HepG2 (cell line): ENCODE measurements around the gene NOL12. TPM values are rescaled to one million over a fixed set of nuclear protein-coding genes. Genes with fewer than 3 reads are reported as not detected.
A peak's percentile ranks its signal among the peaks of the same experiment; 100 is the strongest.

ENCODE experiments used
- AGO2 ChIP-seq: fragments of 200-400 bp; formaldehyde crosslinking; optimal IDR thresholded peaks from 2 replicates; pipeline ENCODE3; 2017; ENCODE audit warnings: mild to moderate bottlenecking, low read depth, low read length, moderate library complexity
- ARHGAP35 ChIP-seq: sonication (generic); formaldehyde crosslinking; IDR thresholded peaks from 2 replicates; pipeline ENCODE4 v1.9.0; 2022; ENCODE audit warnings: mild to moderate bottlenecking, inconsistent platforms, moderate library complexity, missing genetic modification reagents, borderline replicate concordance
- HNRNPUL1 ChIP-seq: fragments of 200-400 bp; formaldehyde crosslinking; IDR thresholded peaks from 2 replicates; pipeline ENCODE4 v1.6.1; 2017; ENCODE audit warnings: low read depth, mild to moderate bottlenecking, low read length, moderate library complexity
- KDM5A ChIP-seq: fragments of 200-600 bp; sonication (generic); IDR thresholded peaks from 2 replicates; pipeline ENCODE4 v1.7.0; 2018; ENCODE audit warnings: antibody characterized with exemption, mild to moderate bottlenecking, low read length, borderline replicate concordance
- KLF11 ChIP-seq: IDR thresholded peaks from 2 replicates; pipeline ENCODE4 v1.6.1; 2016; ENCODE audit warnings: missing compliant biosample characterization
- MYPOP ChIP-seq: sonication (generic); formaldehyde crosslinking; IDR thresholded peaks from 2 replicates; pipeline ENCODE4 v1.8.1; 2023; ENCODE audit warnings: mild to moderate bottlenecking, moderate library complexity, missing genetic modification reagents
- PAX8 ChIP-seq: sonication (generic); formaldehyde crosslinking; IDR thresholded peaks from 2 replicates; pipeline ENCODE4 v1.8.0; 2022; ENCODE audit warnings: mild to moderate bottlenecking, missing genetic modification reagents, borderline replicate concordance
- SP2 ChIP-seq: sonication (generic); formaldehyde crosslinking; IDR thresholded peaks from 2 replicates; pipeline ENCODE4 v1.5.1; 2020; ENCODE audit warnings: mild to moderate bottlenecking, missing genetic modification reagents
- ZFP90 ChIP-seq: sonication (generic); formaldehyde crosslinking; IDR thresholded peaks from 2 replicates; pipeline ENCODE4 v1.8.0; 2022; ENCODE audit warnings: missing genetic modification reagents, mild to moderate bottlenecking, inconsistent platforms, borderline replicate concordance
- ZFX ChIP-seq: sonication (generic); formaldehyde crosslinking; IDR thresholded peaks from 2 replicates; pipeline ENCODE4 v1.4.0; 2020; ENCODE audit warnings: mild to moderate bottlenecking, low read depth, missing genetic modification reagents, moderate library complexity
- ZNF331 ChIP-seq: sonication (generic); formaldehyde crosslinking; IDR thresholded peaks from 2 replicates; pipeline ENCODE4 v1.4.0; 2020; ENCODE audit warnings: missing genetic modification reagents
- ZNF354B ChIP-seq: sonication (generic); formaldehyde crosslinking; IDR thresholded peaks from 2 replicates; pipeline ENCODE4 v1.8.0; 2022; ENCODE audit warnings: mild to moderate bottlenecking, missing genetic modification reagents
- ZNF496 ChIP-seq: sonication (generic); formaldehyde crosslinking; IDR thresholded peaks from 2 replicates; pipeline ENCODE4 v1.8.1; 2023; ENCODE audit warnings: mild to moderate bottlenecking, moderate library complexity, missing genetic modification reagents; ENCODE audit not compliant: insufficient replicate concordance
- ZNF556 ChIP-seq: sonication (generic); formaldehyde crosslinking; IDR thresholded peaks from 2 replicates; pipeline ENCODE4 v1.4.0; 2020; ENCODE audit warnings: mild to moderate bottlenecking, missing genetic modification reagents, borderline replicate concordance
- ZNF562 ChIP-seq: sonication (generic); formaldehyde crosslinking; IDR thresholded peaks from 2 replicates; pipeline ENCODE4 v1.8.0; 2022; ENCODE audit warnings: missing genetic modification reagents, borderline replicate concordance
- ZNF563 ChIP-seq: sonication (generic); formaldehyde crosslinking; IDR thresholded peaks from 2 replicates; pipeline ENCODE4 v1.8.0; 2022; ENCODE audit warnings: mild to moderate bottlenecking, moderate library complexity, missing genetic modification reagents
- ZNF678 ChIP-seq: sonication (generic); formaldehyde crosslinking; IDR thresholded peaks from 2 replicates; pipeline ENCODE4 v1.4.0; 2020; ENCODE audit warnings: mild to moderate bottlenecking, missing genetic modification reagents
- ZNF788 ChIP-seq: sonication (generic); formaldehyde crosslinking; IDR thresholded peaks from 2 replicates; pipeline ENCODE4 v1.5.0; 2020; ENCODE audit warnings: mild to moderate bottlenecking, missing genetic modification reagents, borderline replicate concordance
- polyA plus RNA-seq, 8 experiments: library from polyadenylated mRNA; depleted of rRNA in 3 of 8; stranded (reverse) in 7 of 8; unstranded in 1 of 8; fragments of >200 nt; fragmentation: Illumina TruSeq in 4 of 8; extraction: Trizol in 4 of 8; gene quantifications; 2 replicates each; pipeline versions ENCODE4 v1.2.1 to v1.2.3, GENCODE V29; 2011 to 2016; ENCODE audit warnings: low read depth in 4 of 8, missing spikeins in 1 of 8, mixed read lengths in 1 of 8; ENCODE audit not compliant: insufficient read depth in 1 of 8
- total RNA-seq, 5 experiments: library from RNA; depleted of rRNA; stranded (reverse); fragments of >200 nt; fragmentation: Illumina TruSeq; extraction: Trizol; gene quantifications; 2 replicates each; pipeline ENCODE4 v1.2.3, GENCODE V29; 2016; ENCODE audit warnings: low read depth in 1 of 5
- TF ChIP-seq, protein P1 (sequence below): sonication (generic); formaldehyde crosslinking; IDR thresholded peaks from 2 replicates; pipeline ENCODE4 v1.4.0; 2020; ENCODE audit warnings: missing genetic modification reagents
- TF ChIP-seq, protein P2 (sequence below): sonication (generic); formaldehyde crosslinking; IDR thresholded peaks from 2 replicates; pipeline ENCODE4 v1.5.0; 2020; ENCODE audit warnings: mild to moderate bottlenecking, missing genetic modification reagents
- TF ChIP-seq, protein P3 (sequence below): sonication (generic); formaldehyde crosslinking; IDR thresholded peaks from 2 replicates; pipeline ENCODE4 v1.8.0; 2022; ENCODE audit warnings: missing genetic modification reagents, mild to moderate bottlenecking, inconsistent platforms, borderline replicate concordance

Gene NOL12
- total and polyA plus RNA-seq, 2 of the 13 experiments (the other 11 are each of a cell fraction or from before 2014, with no cell fraction given), result 14.3 to 31.4 TPM

GRCh38 chr22:37734964-37735451, 48.9 kb downstream of the NOL12 start (continued):
- TF ChIP-seq ZFX (CRISPR knock-in tag) (peak; percentile 84), ZNF354B (CRISPR knock-in tag) (no peak), ZNF563 (CRISPR knock-in tag) (no peak), ZFP90 (CRISPR knock-in tag) (peak; percentile 84; the same call in 1 of the 2 replicates), SP2 (no peak), ZNF678 (no peak), ZNF496 (CRISPR knock-in tag) (no peak), ZNF556 (0 out of 2 replicates have a peak, but pooled peaks have one; percentile 56), AGO2 (peak; percentile 37), MYPOP (CRISPR knock-in tag) (no peak), ARHGAP35 (CRISPR knock-in tag) (no peak), ZNF331 (CRISPR knock-in tag) (peak; percentile 61), HNRNPUL1 (no peak), KLF11 (CRISPR knock-in tag) (no peak), ZNF562 (no peak), PAX8 (CRISPR knock-in tag) (no peak), KDM5A (no peak), ZNF788 (peak; percentile 47; the same call in 1 of the 2 replicates)
- TF ChIP-seq, protein P1, sequence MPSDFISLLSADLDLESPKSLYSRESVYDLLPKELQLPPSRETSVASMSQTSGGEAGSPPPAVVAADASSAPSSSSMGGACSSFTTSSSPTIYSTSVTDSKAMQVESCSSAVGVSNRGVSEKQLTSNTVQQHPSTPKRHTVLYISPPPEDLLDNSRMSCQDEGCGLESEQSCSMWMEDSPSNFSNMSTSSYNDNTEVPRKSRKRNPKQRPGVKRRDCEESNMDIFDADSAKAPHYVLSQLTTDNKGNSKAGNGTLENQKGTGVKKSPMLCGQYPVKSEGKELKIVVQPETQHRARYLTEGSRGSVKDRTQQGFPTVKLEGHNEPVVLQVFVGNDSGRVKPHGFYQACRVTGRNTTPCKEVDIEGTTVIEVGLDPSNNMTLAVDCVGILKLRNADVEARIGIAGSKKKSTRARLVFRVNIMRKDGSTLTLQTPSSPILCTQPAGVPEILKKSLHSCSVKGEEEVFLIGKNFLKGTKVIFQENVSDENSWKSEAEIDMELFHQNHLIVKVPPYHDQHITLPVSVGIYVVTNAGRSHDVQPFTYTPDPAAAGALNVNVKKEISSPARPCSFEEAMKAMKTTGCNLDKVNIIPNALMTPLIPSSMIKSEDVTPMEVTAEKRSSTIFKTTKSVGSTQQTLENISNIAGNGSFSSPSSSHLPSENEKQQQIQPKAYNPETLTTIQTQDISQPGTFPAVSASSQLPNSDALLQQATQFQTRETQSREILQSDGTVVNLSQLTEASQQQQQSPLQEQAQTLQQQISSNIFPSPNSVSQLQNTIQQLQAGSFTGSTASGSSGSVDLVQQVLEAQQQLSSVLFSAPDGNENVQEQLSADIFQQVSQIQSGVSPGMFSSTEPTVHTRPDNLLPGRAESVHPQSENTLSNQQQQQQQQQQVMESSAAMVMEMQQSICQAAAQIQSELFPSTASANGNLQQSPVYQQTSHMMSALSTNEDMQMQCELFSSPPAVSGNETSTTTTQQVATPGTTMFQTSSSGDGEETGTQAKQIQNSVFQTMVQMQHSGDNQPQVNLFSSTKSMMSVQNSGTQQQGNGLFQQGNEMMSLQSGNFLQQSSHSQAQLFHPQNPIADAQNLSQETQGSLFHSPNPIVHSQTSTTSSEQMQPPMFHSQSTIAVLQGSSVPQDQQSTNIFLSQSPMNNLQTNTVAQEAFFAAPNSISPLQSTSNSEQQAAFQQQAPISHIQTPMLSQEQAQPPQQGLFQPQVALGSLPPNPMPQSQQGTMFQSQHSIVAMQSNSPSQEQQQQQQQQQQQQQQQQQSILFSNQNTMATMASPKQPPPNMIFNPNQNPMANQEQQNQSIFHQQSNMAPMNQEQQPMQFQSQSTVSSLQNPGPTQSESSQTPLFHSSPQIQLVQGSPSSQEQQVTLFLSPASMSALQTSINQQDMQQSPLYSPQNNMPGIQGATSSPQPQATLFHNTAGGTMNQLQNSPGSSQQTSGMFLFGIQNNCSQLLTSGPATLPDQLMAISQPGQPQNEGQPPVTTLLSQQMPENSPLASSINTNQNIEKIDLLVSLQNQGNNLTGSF, result peak; percentile 51; the same call in 1 of the 2 replicates
- TF ChIP-seq, protein P2, sequence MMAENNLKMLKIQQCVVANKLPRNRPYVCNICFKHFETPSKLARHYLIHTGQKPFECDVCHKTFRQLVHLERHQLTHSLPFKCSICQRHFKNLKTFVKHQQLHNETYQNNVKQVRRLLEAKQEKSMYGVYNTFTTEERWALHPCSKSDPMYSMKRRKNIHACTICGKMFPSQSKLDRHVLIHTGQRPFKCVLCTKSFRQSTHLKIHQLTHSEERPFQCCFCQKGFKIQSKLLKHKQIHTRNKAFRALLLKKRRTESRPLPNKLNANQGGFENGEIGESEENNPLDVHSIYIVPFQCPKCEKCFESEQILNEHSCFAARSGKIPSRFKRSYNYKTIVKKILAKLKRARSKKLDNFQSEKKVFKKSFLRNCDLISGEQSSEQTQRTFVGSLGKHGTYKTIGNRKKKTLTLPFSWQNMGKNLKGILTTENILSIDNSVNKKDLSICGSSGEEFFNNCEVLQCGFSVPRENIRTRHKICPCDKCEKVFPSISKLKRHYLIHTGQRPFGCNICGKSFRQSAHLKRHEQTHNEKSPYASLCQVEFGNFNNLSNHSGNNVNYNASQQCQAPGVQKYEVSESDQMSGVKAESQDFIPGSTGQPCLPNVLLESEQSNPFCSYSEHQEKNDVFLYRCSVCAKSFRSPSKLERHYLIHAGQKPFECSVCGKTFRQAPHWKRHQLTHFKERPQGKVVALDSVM (CRISPR knock-in tag), result peak; percentile 20; the same call in 1 of the 2 replicates
- TF ChIP-seq, protein P3, sequence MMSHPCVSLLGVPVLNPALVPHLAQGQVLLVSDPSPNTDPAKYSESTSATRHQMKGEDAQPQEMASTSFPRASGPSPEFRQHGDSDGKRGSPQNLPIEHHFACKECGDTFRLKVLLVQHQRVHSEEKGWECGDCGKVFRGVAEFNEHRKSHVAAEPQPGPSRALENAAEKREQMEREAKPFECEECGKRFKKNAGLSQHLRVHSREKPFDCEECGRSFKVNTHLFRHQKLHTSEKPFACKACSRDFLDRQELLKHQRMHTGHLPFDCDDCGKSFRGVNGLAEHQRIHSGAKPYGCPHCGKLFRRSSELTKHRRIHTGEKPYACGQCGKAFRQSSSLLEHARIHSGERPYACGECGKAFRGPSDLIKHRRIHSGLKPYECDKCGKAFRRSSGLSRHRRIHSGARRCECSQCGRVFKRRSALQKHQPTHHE (CRISPR knock-in tag), result no peak
